HepG2 (cell line): ENCODE measurements around the gene PSMD12. TPM values are rescaled to one million over a fixed set of nuclear protein-coding genes. Genes with fewer than 3 reads are reported as not detected.
A peak's percentile ranks its signal among the peaks of the same experiment; 100 is the strongest.

ENCODE experiments used
- CEBPB ChIP-seq: IDR thresholded peaks from 2 replicates; pipeline ENCODE4 v1.6.1; 2011; ENCODE audit warnings: low read depth, low read length, improper control_type of control experiment, borderline replicate concordance
- HIC2 ChIP-seq: sonication (generic); formaldehyde crosslinking; IDR thresholded peaks from 2 replicates; pipeline ENCODE4 v1.9.0; 2022; ENCODE audit warnings: low read depth, missing genetic modification reagents
- HOXD1 ChIP-seq: sonication (generic); formaldehyde crosslinking; IDR thresholded peaks from 2 replicates; pipeline ENCODE4 v1.5.0; 2020; ENCODE audit warnings: missing genetic modification reagents
- MEIS2 ChIP-seq: sonication (generic); formaldehyde crosslinking; IDR thresholded peaks from 2 replicates; pipeline ENCODE4 v1.9.0; 2021; ENCODE audit warnings: mild to moderate bottlenecking, missing genetic modification reagents
- MNT ChIP-seq: fragments of 450-650 bp; IDR thresholded peaks from 2 replicates; pipeline ENCODE4 v1.6.1; 2016
- NR0B2 ChIP-seq: sonication (generic); formaldehyde crosslinking; IDR thresholded peaks from 2 replicates; pipeline ENCODE4 v1.4.0; 2020; ENCODE audit warnings: mild to moderate bottlenecking, missing genetic modification reagents
- NR2F1 ChIP-seq, 2 experiments: fragments of 450-650 bp in 1 of 2; formaldehyde crosslinking in 1 of 2; IDR thresholded peaks; 2 replicates each; pipeline versions ENCODE4 v1.5.0 to v1.6.1; 2016 to 2020; ENCODE audit warnings: mild to moderate bottlenecking in 1 of 2, missing compliant biosample characterization in 1 of 2, missing genetic modification reagents in 1 of 2, moderate library complexity in 1 of 2
- SAP130 ChIP-seq: IDR thresholded peaks from 2 replicates; pipeline ENCODE4 v1.6.1; 2016; ENCODE audit warnings: low read depth
- SMARCE1 ChIP-seq: fragments of 450-650 bp; IDR thresholded peaks from 2 replicates; pipeline ENCODE4 v1.6.1; 2017; ENCODE audit warnings: borderline replicate concordance
- SP1 ChIP-seq, 2 experiments: fragments of 450-650 bp in 1 of 2; sonication (generic) in 1 of 2; formaldehyde crosslinking in 1 of 2; IDR thresholded peaks; 2 replicates each; pipeline versions ENCODE4 v1.4.0 to v1.6.1; 2016 to 2020; ENCODE audit warnings: missing genetic modification reagents in 1 of 2
- THAP9 ChIP-seq: sonication (generic); formaldehyde crosslinking; IDR thresholded peaks from 2 replicates; pipeline ENCODE4; 2020; ENCODE audit warnings: missing genetic modification reagents, mild to moderate bottlenecking, borderline replicate concordance
- ZBTB42 ChIP-seq: sonication (generic); formaldehyde crosslinking; IDR thresholded peaks from 2 replicates; pipeline ENCODE4 v1.5.0; 2020; ENCODE audit warnings: mild to moderate bottlenecking, missing genetic modification reagents
- ZNF138 ChIP-seq: sonication (generic); formaldehyde crosslinking; IDR thresholded peaks from 2 replicates; pipeline ENCODE4 v1.5.0; 2020; ENCODE audit warnings: mild to moderate bottlenecking, low read depth, missing genetic modification reagents
- ZNF501 ChIP-seq: sonication (generic); formaldehyde crosslinking; IDR thresholded peaks from 2 replicates; pipeline ENCODE4 v1.5.1; 2020; ENCODE audit warnings: mild to moderate bottlenecking, moderate library complexity, missing genetic modification reagents
- ZNF574 ChIP-seq: sonication (generic); formaldehyde crosslinking; IDR thresholded peaks from 2 replicates; pipeline ENCODE4 v1.4.0; 2020; ENCODE audit warnings: missing genetic modification reagents
- ZNF614 ChIP-seq: IDR thresholded peaks from 2 replicates; pipeline ENCODE4 v1.6.1; 2018; ENCODE audit warnings: missing biosample characterization, missing genetic modification reagents, inconsistent platforms, borderline replicate concordance
- polyA plus RNA-seq, 8 experiments: library from polyadenylated mRNA; depleted of rRNA in 3 of 8; stranded (reverse) in 7 of 8; unstranded in 1 of 8; fragments of >200 nt; fragmentation: Illumina TruSeq in 4 of 8; extraction: Trizol in 4 of 8; gene quantifications; 2 replicates each; pipeline versions ENCODE4 v1.2.1 to v1.2.3, GENCODE V29; 2011 to 2016; ENCODE audit warnings: low read depth in 4 of 8, missing spikeins in 1 of 8, mixed read lengths in 1 of 8; ENCODE audit not compliant: insufficient read depth in 1 of 8
- total RNA-seq, 5 experiments: library from RNA; depleted of rRNA; stranded (reverse); fragments of >200 nt; fragmentation: Illumina TruSeq; extraction: Trizol; gene quantifications; 2 replicates each; pipeline ENCODE4 v1.2.3, GENCODE V29; 2016; ENCODE audit warnings: low read depth in 1 of 5

Gene PSMD12
- total and polyA plus RNA-seq, 2 of the 13 experiments (the other 11 are each of a cell fraction or from before 2014, with no cell fraction given) = 27.4 to 71.7 TPM

- TF ChIP-seq HOXD1 (CRISPR knock-in tag) = peak; percentile 53; the same call in 1 of the 2 replicates
- TF ChIP-seq NR2F1 (CRISPR knock-in tag; IDR thresholded peaks at IDR 0.05) = no peak
- peak; percentile 41; the same call in 1 of the 2 replicates for TF ChIP-seq HIC2 (CRISPR knock-in tag)
- TF ChIP-seq SMARCE1 = no peak
- TF ChIP-seq ZNF614 (CRISPR knock-in tag) = peak; percentile 39; the same call in 1 of the 2 replicates
- TF ChIP-seq MEIS2 (CRISPR knock-in tag) = peak; percentile 38; the same call in 1 of the 2 replicates
- 0 out of 2 replicates have a peak, but pooled peaks have one; percentile 74 for TF ChIP-seq NR0B2 (CRISPR knock-in tag)
- TF ChIP-seq ZNF138 (CRISPR knock-in tag) = peak; percentile 87; the same call in 1 of the 2 replicates
- peak; percentile 44; the same call in 1 of the 2 replicates for TF ChIP-seq SAP130 (CRISPR knock-in tag)
- TF ChIP-seq MNT = no peak
- TF ChIP-seq THAP9 = no peak
- peak; percentile 85 for TF ChIP-seq ZNF501 (CRISPR knock-in tag)
- TF ChIP-seq CEBPB = no peak
- TF ChIP-seq ZBTB42 (CRISPR knock-in tag) = peak; percentile 64; the same call in 1 of the 2 replicates
- peak; percentile 69 for TF ChIP-seq ZNF574 (CRISPR knock-in tag)
- TF ChIP-seq SP1 (IDR thresholded peaks at IDR 0.05) = no peak
- 0 out of 2 replicates have a peak, but pooled peaks have one; percentile 34 for TF ChIP-seq SP1 (CRISPR knock-in tag; IDR thresholded peaks at IDR 0.05)
These were observed 12.3 kb upstream of the PSMD12 start (continued) for GRCh38 chr17:67378454-67379250.
